Coronary artery (tissue), 2 donors: ENCODE data around the gene CHST11.

Source experiments
- DNase-seq: peaks from one replicate; pipeline ENCODE4 v3.0.0-alpha.2; 2017; ENCODE audit warnings: low spot score
- H3K27ac ChIP-seq, 2 donors: fragments of 200-600 bp; sonication (generic); one replicate each; pipeline ENCODE4 v1.5.1; 2016 to 2019
- H3K4me3 ChIP-seq: fragments of 200-600 bp; sonication (generic); 2 replicates; pipeline ENCODE4 v1.5.1; 2016; ENCODE audit warnings: mild to moderate bottlenecking, moderate library complexity
- TF ChIP-seq, protein P1 (sequence below): fragments of 200-600 bp; sonication (generic); IDR thresholded peaks from one replicate; pipeline ENCODE4 v1.5.1; 2019; ENCODE audit warnings: antibody characterized with exemption

CHST11 gene

DNA sequence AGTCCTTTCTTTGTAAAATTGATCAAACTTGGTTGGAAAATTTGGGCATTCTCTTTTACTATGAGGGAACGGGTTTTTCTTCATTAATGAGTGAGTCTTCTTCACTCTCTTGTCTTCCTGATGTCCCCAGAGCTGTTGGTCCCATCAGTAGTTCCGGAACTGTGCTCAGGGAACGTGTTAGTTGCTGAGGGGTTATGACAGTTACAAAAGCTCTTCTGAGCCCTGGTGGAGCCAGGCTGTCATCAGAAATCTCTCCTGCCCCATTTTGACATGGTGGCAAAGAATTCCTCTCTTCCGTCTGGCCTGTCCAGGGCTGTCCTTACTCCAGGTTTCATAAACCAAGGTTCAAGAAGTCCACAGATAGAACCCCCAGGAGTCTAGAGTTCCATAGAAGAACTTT, 292.8 kb downstream of the CHST11 start:
- Histone ChIP-seq H3K27ac (no peak overlapping the region), H3K4me3 (no peak overlapping the region)
- DNase-seq, result no peak
- TF ChIP-seq, protein P1, sequence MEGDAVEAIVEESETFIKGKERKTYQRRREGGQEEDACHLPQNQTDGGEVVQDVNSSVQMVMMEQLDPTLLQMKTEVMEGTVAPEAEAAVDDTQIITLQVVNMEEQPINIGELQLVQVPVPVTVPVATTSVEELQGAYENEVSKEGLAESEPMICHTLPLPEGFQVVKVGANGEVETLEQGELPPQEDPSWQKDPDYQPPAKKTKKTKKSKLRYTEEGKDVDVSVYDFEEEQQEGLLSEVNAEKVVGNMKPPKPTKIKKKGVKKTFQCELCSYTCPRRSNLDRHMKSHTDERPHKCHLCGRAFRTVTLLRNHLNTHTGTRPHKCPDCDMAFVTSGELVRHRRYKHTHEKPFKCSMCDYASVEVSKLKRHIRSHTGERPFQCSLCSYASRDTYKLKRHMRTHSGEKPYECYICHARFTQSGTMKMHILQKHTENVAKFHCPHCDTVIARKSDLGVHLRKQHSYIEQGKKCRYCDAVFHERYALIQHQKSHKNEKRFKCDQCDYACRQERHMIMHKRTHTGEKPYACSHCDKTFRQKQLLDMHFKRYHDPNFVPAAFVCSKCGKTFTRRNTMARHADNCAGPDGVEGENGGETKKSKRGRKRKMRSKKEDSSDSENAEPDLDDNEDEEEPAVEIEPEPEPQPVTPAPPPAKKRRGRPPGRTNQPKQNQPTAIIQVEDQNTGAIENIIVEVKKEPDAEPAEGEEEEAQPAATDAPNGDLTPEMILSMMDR, result no peak

DNA sequence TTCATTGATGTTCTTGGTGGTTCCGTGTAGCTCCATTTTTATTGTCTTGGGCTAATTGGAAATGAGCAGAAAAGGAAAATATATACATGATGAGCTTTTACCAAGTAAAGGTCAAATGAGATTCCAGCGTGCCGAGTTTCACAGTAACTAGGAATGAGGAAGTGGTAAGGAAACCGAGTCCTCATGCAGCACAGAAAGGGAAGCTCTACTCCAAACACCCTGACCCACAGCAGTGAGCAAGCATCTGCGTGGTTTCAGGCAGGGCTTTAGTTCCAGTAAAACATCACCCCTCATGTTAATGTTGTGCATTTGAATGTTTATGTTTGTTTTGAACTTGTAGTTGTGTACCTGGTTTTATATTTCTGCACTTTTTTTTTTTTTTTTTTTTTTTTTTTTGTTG, 293.3 kb downstream of the CHST11 start:
- no peak overlapping the region for H3K27ac ChIP-seq
- TF ChIP-seq, protein P1, result no peak
- no peak for DNase-seq

DNA sequence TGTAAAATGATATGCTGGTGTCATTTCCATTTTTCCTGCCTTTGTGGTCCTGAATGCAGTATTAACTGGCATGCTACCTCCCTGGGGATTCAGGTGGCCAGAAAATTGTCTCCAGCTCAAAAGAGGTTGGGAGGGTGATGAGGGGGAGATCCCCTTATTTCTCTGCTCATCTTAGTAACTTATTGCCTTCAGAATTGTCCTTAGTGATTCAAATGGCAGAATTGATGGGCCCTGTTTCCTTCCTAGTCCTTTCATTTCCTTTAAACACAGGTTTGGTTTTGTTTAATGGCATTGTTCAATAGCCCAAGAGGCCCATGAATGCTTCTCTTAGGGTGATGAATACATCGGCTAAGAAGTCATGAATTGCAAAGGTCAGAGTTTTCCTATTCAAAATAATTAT, 294.4 kb downstream of the CHST11 start:
- TF ChIP-seq, protein P1, result no peak
- DNase-seq, result no peak
- no peak overlapping the region for H3K27ac ChIP-seq
- H3K4me3 ChIP-seq, result no peak overlapping the region

More for the DNA sequence above, 293.3 kb downstream of the CHST11 start:
- no peak overlapping the region for H3K4me3 ChIP-seq

DNA sequence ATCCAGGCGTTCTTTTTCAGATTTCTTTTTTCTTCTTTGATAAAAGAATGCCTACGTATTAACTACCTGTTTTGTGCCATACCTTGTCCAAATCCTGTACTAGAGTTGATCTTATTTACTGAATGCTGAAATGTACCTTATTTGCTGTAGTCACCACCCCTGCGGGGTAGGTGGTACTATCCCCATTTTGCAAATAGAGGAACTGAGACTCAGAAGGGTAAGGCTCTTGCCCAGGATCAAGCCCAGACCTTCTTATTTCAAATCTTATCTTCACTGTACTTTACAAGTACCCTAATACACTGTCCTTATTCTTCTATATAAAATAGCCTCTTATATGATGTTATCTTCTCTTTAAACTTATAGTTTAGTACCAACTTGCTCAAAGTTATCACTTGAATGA, 294.8 kb downstream of the CHST11 start:
- TF ChIP-seq, protein P1, result no peak
- DNase-seq, result no peak
- no peak overlapping the region for H3K4me3 ChIP-seq
- H3K27ac ChIP-seq, result no peak overlapping the region

DNA sequence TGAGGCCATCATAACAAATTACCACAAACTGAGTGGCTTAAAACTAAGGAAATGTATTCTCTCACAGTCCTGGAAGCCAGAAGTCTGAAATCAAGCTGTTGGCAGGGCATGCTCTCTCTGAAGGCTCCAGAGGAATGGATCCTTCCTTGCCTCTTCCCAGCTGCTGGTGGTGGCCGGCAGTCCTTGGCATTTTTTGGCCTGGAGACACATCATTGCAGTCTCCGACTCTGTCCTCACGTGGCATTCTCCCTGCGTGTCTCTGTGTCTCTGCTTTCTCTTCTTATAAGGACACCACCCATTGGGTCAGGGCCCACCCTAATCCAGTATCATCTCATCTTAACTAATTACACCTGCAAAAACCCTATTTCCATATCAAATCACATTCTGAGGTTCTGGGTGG, 295.3 kb downstream of the CHST11 start:
- TF ChIP-seq, protein P1, result no peak
- Histone ChIP-seq H3K27ac (no peak overlapping the region), H3K4me3 (no peak overlapping the region)
- DNase-seq, result no peak

DNA sequence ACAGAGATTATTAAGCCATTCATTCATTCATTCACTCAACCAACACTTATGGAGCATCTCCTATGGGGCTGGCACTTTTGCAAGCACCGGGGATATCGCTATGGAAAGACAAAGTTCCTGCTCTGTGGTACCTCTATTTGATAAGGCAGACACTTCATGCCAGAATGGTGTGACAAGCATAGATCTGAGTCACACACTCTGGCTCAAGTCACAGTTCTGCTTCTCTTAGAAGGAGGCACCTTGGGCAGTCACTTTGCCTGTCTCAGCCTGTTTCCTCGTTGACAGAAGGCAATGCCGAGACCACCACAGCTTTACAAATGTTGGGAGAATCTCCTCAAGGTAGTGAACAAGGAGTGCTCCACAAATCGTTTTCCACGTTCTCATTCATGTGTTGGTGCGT, 296.1 kb downstream of the CHST11 start:
- H3K4me3 ChIP-seq, result no peak overlapping the region
- no peak overlapping the region for H3K27ac ChIP-seq
- DNase-seq, result no peak
- TF ChIP-seq, protein P1, result no peak

DNA sequence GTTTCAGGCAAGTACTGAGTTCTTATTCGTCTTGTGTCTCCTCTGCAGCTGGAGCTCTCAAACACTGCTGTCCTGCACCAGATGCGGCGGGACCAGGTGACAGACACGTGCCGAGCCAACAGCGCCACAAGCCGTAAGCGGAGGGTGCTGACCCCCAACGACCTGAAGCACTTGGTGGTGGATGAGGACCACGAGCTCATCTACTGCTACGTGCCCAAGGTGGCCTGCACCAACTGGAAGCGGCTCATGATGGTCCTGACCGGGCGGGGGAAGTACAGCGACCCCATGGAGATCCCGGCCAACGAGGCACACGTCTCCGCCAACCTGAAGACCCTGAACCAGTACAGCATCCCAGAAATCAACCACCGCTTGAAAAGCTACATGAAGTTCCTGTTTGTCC, 300.2 kb downstream of the CHST11 start:
- TF ChIP-seq, protein P1, result no peak
- no peak overlapping the region for H3K27ac ChIP-seq
- H3K4me3 ChIP-seq, result no peak overlapping the region
- DNase-seq, result no peak
